GM12865 (cell line): ENCODE measurements around the gene AMOTL1.
A peak's percentile ranks its signal among the peaks of the same experiment; 100 is the strongest.

Source experiments
- DNase-seq: peaks from one replicate; pipeline ENCODE4 v3.0.0; 2010; ENCODE audit warnings: low read depth
- H3K4me3 ChIP-seq: 2 replicates; pipeline ENCODE4 v1.5.1; 2011; ENCODE audit warnings: mild to moderate bottlenecking, low read depth, low read length, control low read depth
- TF ChIP-seq, protein P1 (sequence below): IDR thresholded peaks from 2 replicates; pipeline ENCODE4 v1.5.1; 2011; ENCODE audit warnings: low read length, control low read depth, low read depth, inconsistent platforms; ENCODE audit not compliant: insufficient read depth; ENCODE audit errors: missing control alignments

The AMOTL1 gene

DNA sequence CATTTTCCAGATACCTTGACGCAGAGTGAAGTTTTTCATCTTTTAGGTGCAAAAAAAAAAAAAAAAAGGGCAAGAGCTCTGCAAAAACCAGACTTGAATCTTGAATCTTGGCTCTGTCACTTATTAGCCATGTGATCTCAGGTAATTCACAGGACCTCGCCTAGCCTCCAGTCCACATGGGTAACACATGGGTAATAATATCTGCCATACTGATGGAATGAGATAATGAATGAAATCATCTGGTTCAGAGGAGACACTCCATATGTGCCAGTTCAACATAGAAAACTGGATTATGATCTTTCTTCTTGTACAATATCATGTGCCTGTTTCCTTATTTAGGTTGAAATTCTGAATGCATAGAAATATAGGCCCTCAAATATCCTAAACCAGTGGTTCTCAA lies 8.6 kb upstream of the AMOTL1 start:
- TF ChIP-seq, protein P1, sequence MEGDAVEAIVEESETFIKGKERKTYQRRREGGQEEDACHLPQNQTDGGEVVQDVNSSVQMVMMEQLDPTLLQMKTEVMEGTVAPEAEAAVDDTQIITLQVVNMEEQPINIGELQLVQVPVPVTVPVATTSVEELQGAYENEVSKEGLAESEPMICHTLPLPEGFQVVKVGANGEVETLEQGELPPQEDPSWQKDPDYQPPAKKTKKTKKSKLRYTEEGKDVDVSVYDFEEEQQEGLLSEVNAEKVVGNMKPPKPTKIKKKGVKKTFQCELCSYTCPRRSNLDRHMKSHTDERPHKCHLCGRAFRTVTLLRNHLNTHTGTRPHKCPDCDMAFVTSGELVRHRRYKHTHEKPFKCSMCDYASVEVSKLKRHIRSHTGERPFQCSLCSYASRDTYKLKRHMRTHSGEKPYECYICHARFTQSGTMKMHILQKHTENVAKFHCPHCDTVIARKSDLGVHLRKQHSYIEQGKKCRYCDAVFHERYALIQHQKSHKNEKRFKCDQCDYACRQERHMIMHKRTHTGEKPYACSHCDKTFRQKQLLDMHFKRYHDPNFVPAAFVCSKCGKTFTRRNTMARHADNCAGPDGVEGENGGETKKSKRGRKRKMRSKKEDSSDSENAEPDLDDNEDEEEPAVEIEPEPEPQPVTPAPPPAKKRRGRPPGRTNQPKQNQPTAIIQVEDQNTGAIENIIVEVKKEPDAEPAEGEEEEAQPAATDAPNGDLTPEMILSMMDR, result no peak
- no peak overlapping the region for H3K4me3 ChIP-seq
- DNase-seq, result no peak

DNA sequence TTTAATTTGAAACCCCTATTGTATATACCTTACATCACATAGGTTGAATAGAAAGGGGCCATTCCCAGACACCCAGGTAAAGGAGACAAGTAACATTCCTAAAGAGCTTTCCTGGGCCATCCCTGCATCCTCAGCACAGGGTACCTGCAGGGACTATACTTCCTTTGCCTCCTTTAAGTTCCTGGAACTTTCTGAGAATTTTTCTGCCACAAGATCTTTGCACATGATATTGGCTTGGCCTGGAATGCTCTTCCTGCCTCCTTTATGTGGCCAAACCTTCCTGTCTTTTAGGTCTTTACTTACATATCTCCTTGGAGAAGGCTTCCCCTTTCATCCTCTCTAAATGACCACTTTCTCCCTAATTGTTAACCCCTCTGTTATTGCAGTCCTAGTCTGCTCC lies 7.9 kb upstream of the AMOTL1 start:
- TF ChIP-seq, protein P1, result no peak
- no peak for DNase-seq
- H3K4me3 ChIP-seq, result no peak overlapping the region

DNA sequence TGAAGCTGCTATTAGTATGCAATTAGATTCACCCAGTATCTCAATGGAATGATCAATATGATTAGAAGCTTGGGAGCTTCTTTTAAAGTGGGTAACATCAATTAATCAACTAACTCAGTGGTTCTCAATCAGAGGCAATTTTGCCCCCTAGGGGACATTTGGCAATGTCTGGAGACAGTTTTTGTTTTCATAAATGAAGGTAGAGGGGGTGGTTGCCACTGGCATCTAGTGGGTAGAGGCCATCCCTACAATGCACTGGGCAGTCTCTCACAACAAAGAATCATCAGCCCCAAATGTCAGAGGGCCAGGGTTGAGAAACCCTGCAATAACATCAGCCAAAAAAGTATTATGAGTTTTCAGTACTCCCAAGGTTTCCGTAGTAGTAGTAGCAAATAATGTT lies 5.9 kb upstream of the AMOTL1 start:
- no peak overlapping the region for H3K4me3 ChIP-seq
- peak; percentile 7 for DNase-seq
- TF ChIP-seq, protein P1, result peak; percentile 5

DNA sequence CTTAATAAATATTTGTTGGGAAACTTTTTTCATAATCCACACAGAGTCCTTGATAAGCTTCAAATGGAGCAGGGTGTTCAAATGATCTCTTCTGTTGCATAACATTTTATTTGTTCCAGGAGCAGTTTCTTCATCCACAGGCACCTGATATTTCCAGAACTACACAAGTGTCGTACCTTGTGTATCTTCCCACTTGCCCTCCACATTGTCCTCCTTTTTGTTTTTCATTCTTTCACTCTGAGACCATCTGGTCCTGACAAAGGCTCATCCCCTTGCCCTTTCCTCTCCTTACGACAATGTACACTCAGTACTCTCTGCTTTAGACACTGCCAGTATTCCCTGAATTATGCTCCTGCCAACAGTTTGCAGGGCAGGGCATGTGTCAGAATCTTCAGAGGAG lies 5.2 kb upstream of the AMOTL1 start:
- no peak overlapping the region for H3K4me3 ChIP-seq
- TF ChIP-seq, protein P1, result no peak
- no peak for DNase-seq

DNA sequence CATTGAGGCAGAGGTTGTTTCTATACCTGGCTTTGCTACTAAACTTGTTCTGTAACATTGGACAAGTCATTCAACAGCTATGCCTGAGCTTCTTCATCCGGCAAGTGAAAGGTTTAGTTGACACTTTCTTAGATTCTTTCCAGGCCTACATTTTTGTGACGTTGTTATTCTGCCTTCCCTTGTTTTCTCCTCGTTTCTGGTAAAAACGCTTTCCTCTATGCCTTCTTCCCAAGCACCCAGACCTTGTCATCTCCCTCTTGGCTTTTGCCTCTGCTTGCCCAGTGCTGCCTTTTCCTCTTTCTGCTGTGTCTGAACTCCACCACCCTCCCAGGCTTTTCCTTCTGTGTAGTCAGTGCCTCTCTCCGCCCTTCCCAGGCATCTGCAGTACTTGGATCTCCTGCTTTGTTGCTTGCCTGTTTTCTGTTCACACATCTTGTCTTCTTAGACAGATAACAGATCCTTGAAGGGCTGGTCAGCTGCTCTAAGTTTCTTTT lies 1.4 kb upstream of the AMOTL1 start:
- DNase-seq, result no peak
- no peak overlapping the region for H3K4me3 ChIP-seq
- TF ChIP-seq, protein P1, result no peak

DNA sequence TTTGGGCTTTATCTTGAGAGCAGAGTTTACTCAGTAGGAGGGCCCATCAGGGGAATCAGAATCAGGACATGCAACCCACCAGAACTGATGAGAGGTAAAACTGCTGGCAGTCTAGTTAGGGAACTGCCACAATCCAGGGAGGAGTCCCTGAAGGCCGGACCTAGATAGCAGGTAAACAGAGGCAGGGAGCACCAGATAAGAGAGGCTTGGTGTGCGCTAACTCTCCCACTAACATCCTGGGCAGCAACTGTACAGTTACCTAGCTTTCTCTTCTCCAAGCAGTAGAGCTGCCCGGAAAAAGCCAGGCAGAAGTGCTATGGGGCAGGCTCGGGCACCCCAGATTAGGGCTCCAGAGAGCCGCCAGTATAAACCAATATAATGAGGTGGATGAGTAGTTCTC lies 865 bp upstream of the AMOTL1 start:
- H3K4me3 ChIP-seq, result no peak overlapping the region
- TF ChIP-seq, protein P1, result no peak
- no peak for DNase-seq
